Thyroid gland (tissue), 4 donors: ENCODE data around the gene FAM180B.

Experiments used
- POLR2A ChIP-seq, 2 donors: fragments of 450-650 bp; IDR thresholded peaks; one replicate each; pipeline ENCODE4 v1.6.1; 2017; ENCODE audit warnings: antibody characterized with exemption in 2 of 2, mild to moderate bottlenecking in 2 of 2, moderate library complexity in 1 of 2
- TF ChIP-seq, protein P1 (sequence below), 6 experiments: fragments of 200-600 bp in 3 of 6; fragments of 450-650 bp in 3 of 6; sonication (generic) in 3 of 6; IDR thresholded peaks; one replicate each; pipeline ENCODE4 v1.5.1; 2016 to 2019; ENCODE audit warnings: antibody characterized with exemption in 6 of 6, mild to moderate bottlenecking in 2 of 6, inconsistent platforms in 1 of 6, moderate library complexity in 1 of 6

GRCh38 chr11:47592970-47593369 is 6.5 kb downstream of the FAM180B start:
- no peak for TF ChIP-seq POLR2A (IDR thresholded peaks at IDR 0.05)
- TF ChIP-seq, protein P1, sequence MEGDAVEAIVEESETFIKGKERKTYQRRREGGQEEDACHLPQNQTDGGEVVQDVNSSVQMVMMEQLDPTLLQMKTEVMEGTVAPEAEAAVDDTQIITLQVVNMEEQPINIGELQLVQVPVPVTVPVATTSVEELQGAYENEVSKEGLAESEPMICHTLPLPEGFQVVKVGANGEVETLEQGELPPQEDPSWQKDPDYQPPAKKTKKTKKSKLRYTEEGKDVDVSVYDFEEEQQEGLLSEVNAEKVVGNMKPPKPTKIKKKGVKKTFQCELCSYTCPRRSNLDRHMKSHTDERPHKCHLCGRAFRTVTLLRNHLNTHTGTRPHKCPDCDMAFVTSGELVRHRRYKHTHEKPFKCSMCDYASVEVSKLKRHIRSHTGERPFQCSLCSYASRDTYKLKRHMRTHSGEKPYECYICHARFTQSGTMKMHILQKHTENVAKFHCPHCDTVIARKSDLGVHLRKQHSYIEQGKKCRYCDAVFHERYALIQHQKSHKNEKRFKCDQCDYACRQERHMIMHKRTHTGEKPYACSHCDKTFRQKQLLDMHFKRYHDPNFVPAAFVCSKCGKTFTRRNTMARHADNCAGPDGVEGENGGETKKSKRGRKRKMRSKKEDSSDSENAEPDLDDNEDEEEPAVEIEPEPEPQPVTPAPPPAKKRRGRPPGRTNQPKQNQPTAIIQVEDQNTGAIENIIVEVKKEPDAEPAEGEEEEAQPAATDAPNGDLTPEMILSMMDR (IDR thresholded peaks at IDR 0.05), result no peak
